OCI-LY7 (cell line): ENCODE data around the gene PREP. TPM values are rescaled to one million over a fixed set of nuclear protein-coding genes. Genes with fewer than 3 reads are reported as not detected.

ENCODE experiments used
- BruUV-seq: library from RNA; stranded (reverse); fragments of 400-500 nt; replicated peaks from 2 replicates; lab custom pipeline; 2021; lab: Mats Ljungman, UMichigan
- CTCF ChIA-PET: fragments of 300-600 bp; sonication (Branson Sonifier 250); formaldehyde crosslinking; loops from one replicate; lab custom pipeline; 2022; ENCODE audit warnings: antibody characterized with exemption; ENCODE audit not compliant: unreplicated experiment; lab: Charles Lee
- POLR2A ChIA-PET: fragments of 300-600 bp; sonication (Branson Sonifier 250); formaldehyde crosslinking; loops from one replicate; lab custom pipeline; 2022; ENCODE audit warnings: antibody characterized with exemption; lab: Charles Lee
- DNase-seq: peaks from one replicate; pipeline ENCODE4 v3.0.0-alpha.2; 2015; ENCODE audit warnings: low spot score
- H2AFZ ChIP-seq: fragments of 200-600 bp; sonication (generic), shearing (Covaris generic); 2 replicates; pipeline ENCODE4 v1.6.1; 2014; ENCODE audit warnings: mild to moderate bottlenecking, antibody characterized with exemption, low read length, moderate library complexity
- H3K27ac ChIP-seq: fragments of 200-600 bp; sonication (generic); 2 replicates; pipeline ENCODE4 v1.5.1; 2014; ENCODE audit warnings: mixed run types, low read depth, mild to moderate bottlenecking, moderate library complexity, low read length, inconsistent platforms; ENCODE audit not compliant: poor library complexity, severe bottlenecking
- H3K36me3 ChIP-seq: fragments of 200-600 bp; sonication (generic); 2 replicates; pipeline ENCODE4 v1.6.1; 2014; ENCODE audit warnings: mild to moderate bottlenecking, antibody characterized with exemption, low read length, moderate library complexity, mixed read lengths; ENCODE audit not compliant: insufficient read depth
- H3K4me1 ChIP-seq: fragments of 200-600 bp; sonication (generic); 2 replicates; pipeline ENCODE4 v1.5.1; 2014; ENCODE audit warnings: mild to moderate bottlenecking, low read length; ENCODE audit not compliant: insufficient read depth, poor library complexity, severe bottlenecking
- H3K4me2 ChIP-seq: fragments of 200-600 bp; sonication (generic); 2 replicates; pipeline ENCODE4 v1.6.1; 2014; ENCODE audit warnings: mild to moderate bottlenecking, low read length
- H3K4me3 ChIP-seq: fragments of 200-600 bp; sonication (generic); 2 replicates; pipeline ENCODE4 v1.5.1; 2014; ENCODE audit warnings: mild to moderate bottlenecking, low read depth, low read length; ENCODE audit not compliant: poor library complexity, severe bottlenecking
- H3K79me2 ChIP-seq: fragments of 200-600 bp; sonication (generic); 2 replicates; pipeline ENCODE4 v1.6.1; 2016; ENCODE audit warnings: low read depth, mild to moderate bottlenecking, low read length, moderate library complexity, mixed read lengths; ENCODE audit not compliant: insufficient read depth
- H3K9me2 ChIP-seq: fragments of 200-600 bp; sonication (generic); 2 replicates; pipeline ENCODE4 v1.6.1; 2016; ENCODE audit warnings: mild to moderate bottlenecking, low read length, mixed read lengths; ENCODE audit not compliant: insufficient read depth
- H3K9me3 ChIP-seq: fragments of 200-600 bp; sonication (generic); 2 replicates; pipeline ENCODE4 v1.6.1; 2014; ENCODE audit warnings: mild to moderate bottlenecking, mixed run types, low read length, mixed read lengths
- H4K20me1 ChIP-seq: fragments of 200-600 bp; sonication (generic); 2 replicates; pipeline ENCODE4 v1.6.1; 2014; ENCODE audit warnings: mild to moderate bottlenecking, antibody characterized with exemption, low read length, moderate library complexity, mixed read lengths; ENCODE audit not compliant: insufficient read depth
- CTCF ChIP-seq: fragments of 200-600 bp; sonication (generic); conservative IDR thresholded peaks from 2 replicates; pipeline ENCODE4 v1.5.1; 2014; ENCODE audit warnings: mild to moderate bottlenecking, antibody characterized with exemption, low read length, moderate library complexity, mixed read lengths
- EZH2phosphoT487 ChIP-seq: fragments of 200-600 bp; sonication (generic); IDR thresholded peaks from 2 replicates; pipeline ENCODE4 v1.6.1; 2018; ENCODE audit warnings: low read depth, borderline replicate concordance, mild to moderate bottlenecking, mixed run types, antibody characterized with exemption, low read length, moderate library complexity, mixed read lengths
- intact Hi-C: fragments of 100-400 bp; cut with micrococcal nuclease; formaldehyde crosslinking; loops from one replicate; pipeline ENCODE4 v1.10.0; 2022; ENCODE audit not compliant: unreplicated experiment
- total RNA-seq, 2 experiments: library from RNA; depleted of rRNA in 1 of 2; stranded (reverse); fragments of >200 nt in 1 of 2; shearing (Covaris generic) in 1 of 2; gene quantifications; 2 replicates each; pipeline ENCODE4 v1.2.3, GENCODE V29; 2014 to 2022

The PREP gene
- total RNA-seq, 2 experiments from 2014 or later, result 10.4 to 27.0 TPM

- intact Hi-C loops, result no loop called here
- BruUV-seq, result no TSS peak
Measured at GRCh38 chr6:105282631-105283585, 120.0 kb downstream of the PREP start.

GRCh38 chr6:105280033-105280432, 122.8 kb downstream of the PREP start:
- no peak for DNase-seq
- H3K79me2 ChIP-seq, result no peaks in the 10 kb centered on the region
- H3K4me2 ChIP-seq, result no peak overlapping the region
- no peaks in the 10 kb centered on the region for H4K20me1 ChIP-seq
- intact Hi-C loops, result no loop called here
- ChIA-PET POLR2A (interaction anchor here (1.1 kb wide), 1 partner anchor 10 kb away, joined by 3 read pairs; no protein-coding TSS in a partner anchor), CTCF (no interaction called here)
- no peak overlapping the region for H2AFZ ChIP-seq
- no peaks in the 10 kb centered on the region for H3K9me2 ChIP-seq
- H3K27ac ChIP-seq, result no peak overlapping the region
- H3K36me3 ChIP-seq, result peaks cover 22% of the 10 kb centered on the region
- BruUV-seq, result no TSS peak
- no peak overlapping the region for H3K4me3 ChIP-seq
- H3K9me3 ChIP-seq, result no peaks in the 10 kb centered on the region
- TF ChIP-seq CTCF (no peak), EZH2phosphoT487 (no peak)
- H3K4me1 ChIP-seq, result no peaks in the 10 kb centered on the region

More at GRCh38 chr6:105282631-105283585, 120.0 kb downstream of the PREP start:
- Histone ChIP-seq H3K79me2 (no peaks in the 10 kb centered on the region), H3K36me3 (peaks cover 19% of the 10 kb centered on the region), H3K4me2 (no peak overlapping the region), H3K4me1 (no peaks in the 10 kb centered on the region), H2AFZ (no peak overlapping the region), H4K20me1 (no peaks in the 10 kb centered on the region), H3K4me3 (no peak overlapping the region), H3K27ac (no peak overlapping the region), H3K9me3 (no peaks in the 10 kb centered on the region), H3K9me2 (no peaks in the 10 kb centered on the region)
- no peak for DNase-seq
- no peak for TF ChIP-seq CTCF
- ChIA-PET CTCF (no interaction called here), POLR2A (no interaction called here)

GRCh38 chr6:105279463-105279862, 123.4 kb downstream of the PREP start:
- no peak overlapping the region for H2AFZ ChIP-seq
- H3K27ac ChIP-seq, result no peak overlapping the region
- no peak for DNase-seq
- no peaks in the 10 kb centered on the region for H3K9me3 ChIP-seq
- ChIA-PET CTCF (no interaction called here), POLR2A (interaction anchor here (1.1 kb wide), 1 partner anchor 10 kb away, joined by 3 read pairs; no protein-coding TSS in a partner anchor)
- H3K4me2 ChIP-seq, result no peak overlapping the region
- no peaks in the 10 kb centered on the region for H3K9me2 ChIP-seq
- TF ChIP-seq CTCF, result no peak
- TF ChIP-seq EZH2phosphoT487, result no peak
- no peaks in the 10 kb centered on the region for H3K79me2 ChIP-seq
- no TSS peak for BruUV-seq
- intact Hi-C loops, result no loop called here
- peaks cover 22% of the 10 kb centered on the region for H3K36me3 ChIP-seq
- H4K20me1 ChIP-seq, result no peaks in the 10 kb centered on the region
- no peak overlapping the region for H3K4me3 ChIP-seq
- no peaks in the 10 kb centered on the region for H3K4me1 ChIP-seq
